Esophagus squamous epithelium (tissue), 4 donors: Measurements from ENCODE around the gene PCSK1.

ENCODE experiments used
- POLR2A ChIP-seq, 4 donors: fragments of 450-650 bp; IDR thresholded peaks; one replicate each; pipeline ENCODE4 v1.6.1; 2017; ENCODE audit warnings: antibody characterized with exemption in 4 of 4, mild to moderate bottlenecking in 4 of 4, moderate library complexity in 3 of 4
- TF ChIP-seq, protein P1 (sequence below), 6 experiments: fragments of 450-650 bp in 4 of 6; fragments of 200-600 bp in 2 of 6; sonication (generic) in 2 of 6; IDR thresholded peaks; one replicate each; pipeline ENCODE4 v1.5.1; 2016 to 2019; ENCODE audit warnings: antibody characterized with exemption in 6 of 6, mild to moderate bottlenecking in 4 of 6, moderate library complexity in 4 of 6

DNA sequence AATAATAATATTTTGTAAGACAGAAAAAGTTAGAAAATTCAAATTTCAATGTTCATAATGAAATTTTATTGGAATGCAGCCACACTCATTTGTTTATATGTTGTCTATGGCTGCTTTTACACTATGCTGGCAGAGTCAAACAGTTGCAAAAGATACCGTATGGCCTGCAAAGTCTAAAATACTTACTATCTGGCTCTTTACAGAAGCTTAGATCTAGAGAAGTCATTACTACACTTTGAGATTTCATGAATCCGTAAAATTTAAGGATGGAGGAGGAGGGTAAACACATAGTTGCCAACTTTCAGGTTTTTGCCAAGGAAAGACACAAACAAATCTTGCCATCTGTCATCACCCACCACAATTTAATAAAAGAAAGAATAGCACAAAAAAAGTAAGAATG lies 25.1 kb upstream of the PCSK1 start:
- TF ChIP-seq, protein P1, sequence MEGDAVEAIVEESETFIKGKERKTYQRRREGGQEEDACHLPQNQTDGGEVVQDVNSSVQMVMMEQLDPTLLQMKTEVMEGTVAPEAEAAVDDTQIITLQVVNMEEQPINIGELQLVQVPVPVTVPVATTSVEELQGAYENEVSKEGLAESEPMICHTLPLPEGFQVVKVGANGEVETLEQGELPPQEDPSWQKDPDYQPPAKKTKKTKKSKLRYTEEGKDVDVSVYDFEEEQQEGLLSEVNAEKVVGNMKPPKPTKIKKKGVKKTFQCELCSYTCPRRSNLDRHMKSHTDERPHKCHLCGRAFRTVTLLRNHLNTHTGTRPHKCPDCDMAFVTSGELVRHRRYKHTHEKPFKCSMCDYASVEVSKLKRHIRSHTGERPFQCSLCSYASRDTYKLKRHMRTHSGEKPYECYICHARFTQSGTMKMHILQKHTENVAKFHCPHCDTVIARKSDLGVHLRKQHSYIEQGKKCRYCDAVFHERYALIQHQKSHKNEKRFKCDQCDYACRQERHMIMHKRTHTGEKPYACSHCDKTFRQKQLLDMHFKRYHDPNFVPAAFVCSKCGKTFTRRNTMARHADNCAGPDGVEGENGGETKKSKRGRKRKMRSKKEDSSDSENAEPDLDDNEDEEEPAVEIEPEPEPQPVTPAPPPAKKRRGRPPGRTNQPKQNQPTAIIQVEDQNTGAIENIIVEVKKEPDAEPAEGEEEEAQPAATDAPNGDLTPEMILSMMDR (IDR thresholded peaks at IDR 0.05), result no peak
- no peak for TF ChIP-seq POLR2A (IDR thresholded peaks at IDR 0.05)
